Caco-2 (cell line): ENCODE measurements around the gene FMNL3. TPM values are rescaled to one million over a fixed set of nuclear protein-coding genes. Genes with fewer than 3 reads are reported as not detected.

Source experiments
- BruUV-seq: library from RNA; stranded (reverse); fragments of 400-500 nt; replicated peaks from 2 replicates; lab custom pipeline; 2021; lab: Mats Ljungman, UMichigan
- CTCF ChIA-PET: fragments of 300-600 bp; sonication (Branson Sonifier 250); formaldehyde crosslinking; loops from one replicate; lab custom pipeline; 2022; ENCODE audit warnings: antibody characterized with exemption; lab: Charles Lee
- POLR2A ChIA-PET: fragments of 300-600 bp; sonication (Branson Sonifier 250); formaldehyde crosslinking; loops from one replicate; lab custom pipeline; 2022; ENCODE audit warnings: antibody characterized with exemption; lab: Charles Lee
- DNase-seq, 2 experiments: peaks; one replicate each; pipeline versions ENCODE4 v3.0.0 to v3.0.0-alpha.2; 2020 to 2022
- H3K27me3 ChIP-seq: replicated peaks from 2 replicates; pipeline ENCODE4 v1.6.0; 2011; ENCODE audit warnings: low read length; ENCODE audit not compliant: control insufficient read depth, insufficient read depth
- H3K36me3 ChIP-seq: 2 replicates; pipeline ENCODE4 v1.5.1; 2011; ENCODE audit warnings: low read length; ENCODE audit not compliant: control insufficient read depth, insufficient read depth
- H3K4me1 ChIP-seq: fragments of 250-450 bp; sonication (Bioruptor Pico); 2 replicates; pipeline ENCODE4 v1.5.1; 2020; ENCODE audit warnings: mild to moderate bottlenecking
- H3K4me3 ChIP-seq: 2 replicates; pipeline ENCODE4 v1.5.1; 2011; ENCODE audit warnings: low read depth, mild to moderate bottlenecking, control low read depth, low read length
- H3K9me3 ChIP-seq: fragments of 250-450 bp; sonication (Bioruptor Pico); 2 replicates; pipeline ENCODE4 v1.5.1; 2020; ENCODE audit warnings: mild to moderate bottlenecking, moderate library complexity
- H3K27ac Mint-ChIP-seq: one replicate; pipeline ENCODE4 v1.8.0; 2022; ENCODE audit warnings: mixed read lengths; ENCODE audit not compliant: unreplicated experiment
- H3K27me3 Mint-ChIP-seq: one replicate; pipeline ENCODE4 v1.8.0; 2022; ENCODE audit warnings: mixed read lengths; ENCODE audit not compliant: insufficient read depth, unreplicated experiment
- H3K36me3 Mint-ChIP-seq: one replicate; pipeline ENCODE4 v1.8.0; 2022; ENCODE audit warnings: mild to moderate bottlenecking, mixed read lengths; ENCODE audit not compliant: insufficient read depth, unreplicated experiment
- H3K4me1 Mint-ChIP-seq: one replicate; pipeline ENCODE4 v1.8.0; 2022; ENCODE audit warnings: low read depth, mixed read lengths; ENCODE audit not compliant: unreplicated experiment
- H3K4me3 Mint-ChIP-seq: one replicate; pipeline ENCODE4 v1.8.0; 2022; ENCODE audit warnings: mild to moderate bottlenecking, moderate library complexity, mixed read lengths; ENCODE audit not compliant: unreplicated experiment
- H3K9me3 Mint-ChIP-seq: one replicate; pipeline ENCODE4 v1.8.0; 2022; ENCODE audit warnings: mixed read lengths; ENCODE audit not compliant: unreplicated experiment
- intact Hi-C: fragments of 100-400 bp; cut with micrococcal nuclease; formaldehyde crosslinking; loops from one replicate; pipeline ENCODE4 v1.10.0; 2022; ENCODE audit not compliant: unreplicated experiment
- total RNA-seq: library from RNA; stranded (reverse); gene quantifications from 2 replicates; pipeline ENCODE4 v1.2.3, GENCODE V29; 2022
- TF ChIP-seq, protein P1 (sequence below), 2 experiments: fragments of 200-600 bp in 1 of 2; IDR thresholded peaks; 1 replicate in 1 of 2; 2 replicates in 1 of 2; pipeline versions ENCODE4 v1.5.1 to v1.8.0; 2011 to 2022; ENCODE audit warnings: antibody characterized with exemption in 1 of 2, control low read depth in 1 of 2, inconsistent platforms in 1 of 2, low read depth in 1 of 2, low read length in 1 of 2, mild to moderate bottlenecking in 1 of 2, moderate library complexity in 1 of 2; ENCODE audit not compliant: insufficient read depth in 1 of 2, severe bottlenecking in 1 of 2, unreplicated experiment in 1 of 2

FMNL3 gene
- total RNA-seq, 1 experiment from 2014 or later = 10.7 TPM

DNA sequence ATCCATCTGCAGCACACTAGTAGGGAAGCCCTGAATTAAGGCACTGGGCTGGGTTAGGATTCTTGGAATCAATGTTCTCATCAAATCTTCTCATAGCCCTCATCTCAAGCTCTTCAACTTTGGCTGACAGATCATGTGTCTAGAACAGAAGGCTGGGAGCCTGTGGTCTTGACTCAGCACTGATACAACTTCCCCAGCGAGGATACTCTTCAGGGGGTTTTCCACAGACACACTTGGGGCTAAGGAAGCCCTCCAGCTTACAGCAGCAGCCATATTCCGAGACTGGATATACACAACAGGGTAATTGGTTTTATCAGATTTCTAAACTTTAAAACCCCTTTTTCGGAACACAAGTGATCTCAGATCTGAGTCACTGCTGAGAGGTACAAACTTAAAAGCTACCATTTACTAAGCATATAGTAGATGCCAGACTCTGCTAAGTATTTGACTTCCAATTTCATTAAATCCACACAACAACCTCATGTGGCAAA, 3.5 kb downstream of the FMNL3 start:
- ChIA-PET POLR2A (interaction anchor here (1.0 kb wide), 1 partner anchor 38 kb away, joined by 3 read pairs; the partner anchor contains the start of gene TMBIM6), CTCF (interaction anchor here (0.6 kb wide), 1 partner anchor 942 kb away, joined by 4 read pairs; no protein-coding TSS in a partner anchor)
- Mint-ChIP-seq H3K27ac (no peak overlapping the region), H3K4me3 (no peak overlapping the region), H3K27me3 (peaks cover 7% of the 10 kb centered on the region), H3K9me3 (no peaks in the 10 kb centered on the region), H3K36me3 (peaks cover 5% of the 10 kb centered on the region), H3K4me1 (peaks cover 7% of the 10 kb centered on the region)
- Histone ChIP-seq H3K4me1 (peaks cover 5% of the 10 kb centered on the region; the same call in 1 of the 2 replicates), H3K9me3 (no peaks in the 10 kb centered on the region), H3K4me3 (no peak overlapping the region), H3K36me3 (no peaks in the 10 kb centered on the region), H3K27me3 (no peaks in the 10 kb centered on the region)
- TF ChIP-seq, protein P1, sequence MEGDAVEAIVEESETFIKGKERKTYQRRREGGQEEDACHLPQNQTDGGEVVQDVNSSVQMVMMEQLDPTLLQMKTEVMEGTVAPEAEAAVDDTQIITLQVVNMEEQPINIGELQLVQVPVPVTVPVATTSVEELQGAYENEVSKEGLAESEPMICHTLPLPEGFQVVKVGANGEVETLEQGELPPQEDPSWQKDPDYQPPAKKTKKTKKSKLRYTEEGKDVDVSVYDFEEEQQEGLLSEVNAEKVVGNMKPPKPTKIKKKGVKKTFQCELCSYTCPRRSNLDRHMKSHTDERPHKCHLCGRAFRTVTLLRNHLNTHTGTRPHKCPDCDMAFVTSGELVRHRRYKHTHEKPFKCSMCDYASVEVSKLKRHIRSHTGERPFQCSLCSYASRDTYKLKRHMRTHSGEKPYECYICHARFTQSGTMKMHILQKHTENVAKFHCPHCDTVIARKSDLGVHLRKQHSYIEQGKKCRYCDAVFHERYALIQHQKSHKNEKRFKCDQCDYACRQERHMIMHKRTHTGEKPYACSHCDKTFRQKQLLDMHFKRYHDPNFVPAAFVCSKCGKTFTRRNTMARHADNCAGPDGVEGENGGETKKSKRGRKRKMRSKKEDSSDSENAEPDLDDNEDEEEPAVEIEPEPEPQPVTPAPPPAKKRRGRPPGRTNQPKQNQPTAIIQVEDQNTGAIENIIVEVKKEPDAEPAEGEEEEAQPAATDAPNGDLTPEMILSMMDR (IDR thresholded peaks at IDR 0.05; ENCODE audit: insufficient read depth in 1 of 2, low read depth in 1 of 2, low read length in 1 of 2, severe bottlenecking in 1 of 2, unreplicated experiment in 1 of 2) = no peak
- no peak for DNase-seq
- no TSS peak for BruUV-seq
- intact Hi-C loops = no loop called here

DNA sequence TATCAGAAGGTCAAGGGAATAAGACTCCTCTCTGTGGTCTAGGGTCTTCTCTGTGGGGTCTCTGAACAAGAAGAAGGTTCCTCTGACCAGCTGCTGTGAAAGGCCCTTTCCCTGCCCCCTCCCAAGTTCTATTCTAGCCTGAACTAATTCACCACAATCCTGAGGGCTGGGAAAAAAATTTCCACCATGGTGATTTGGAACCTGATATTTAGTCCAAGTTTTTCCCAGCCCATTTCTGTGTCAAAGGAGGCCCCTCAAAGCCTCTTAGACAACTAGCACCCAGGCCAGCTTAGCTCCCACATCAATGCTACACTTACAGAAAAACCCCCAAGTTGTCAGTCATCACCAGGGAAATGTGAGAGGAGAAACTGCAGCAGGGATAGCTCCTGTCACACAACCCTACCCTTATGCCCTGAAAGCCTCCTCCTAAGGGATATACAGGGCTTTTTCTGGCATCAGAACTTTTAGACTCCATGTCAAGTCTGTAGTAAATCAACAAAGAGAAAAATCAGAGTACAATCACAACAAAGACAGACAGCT, 4.5 kb downstream of the FMNL3 start:
- intact Hi-C loops = no loop called here
- H3K27me3 Mint-ChIP-seq = peaks cover 2% of the 10 kb centered on the region
- no peak for DNase-seq
- TF ChIP-seq, protein P1 (IDR thresholded peaks at IDR 0.05; ENCODE audit: insufficient read depth in 1 of 2, low read depth in 1 of 2, low read length in 1 of 2, severe bottlenecking in 1 of 2, unreplicated experiment in 1 of 2) = no peak
- peaks cover 11% of the 10 kb centered on the region for H3K4me1 Mint-ChIP-seq
- H3K36me3 Mint-ChIP-seq = peaks cover 4% of the 10 kb centered on the region
- H3K4me3 Mint-ChIP-seq = no peak overlapping the region
- no peak overlapping the region for H3K27ac Mint-ChIP-seq
- no peaks in the 10 kb centered on the region for H3K36me3 ChIP-seq
- H3K9me3 ChIP-seq = no peaks in the 10 kb centered on the region
- no peak overlapping the region for H3K4me3 ChIP-seq
- H3K9me3 Mint-ChIP-seq = no peaks in the 10 kb centered on the region
- ChIA-PET POLR2A (interaction anchor here (0.6 kb wide), 2 partner anchors 38 to 58 kb away, joined by 4 to 6 read pairs; no protein-coding TSS in a partner anchor), CTCF (interaction anchor here (0.7 kb wide), 1 partner anchor 58 kb away, joined by 5 read pairs; no protein-coding TSS in a partner anchor)
- BruUV-seq = no TSS peak
- peaks cover 5% of the 10 kb centered on the region; the same call in 1 of the 2 replicates for H3K4me1 ChIP-seq
- no peaks in the 10 kb centered on the region for H3K27me3 ChIP-seq

DNA sequence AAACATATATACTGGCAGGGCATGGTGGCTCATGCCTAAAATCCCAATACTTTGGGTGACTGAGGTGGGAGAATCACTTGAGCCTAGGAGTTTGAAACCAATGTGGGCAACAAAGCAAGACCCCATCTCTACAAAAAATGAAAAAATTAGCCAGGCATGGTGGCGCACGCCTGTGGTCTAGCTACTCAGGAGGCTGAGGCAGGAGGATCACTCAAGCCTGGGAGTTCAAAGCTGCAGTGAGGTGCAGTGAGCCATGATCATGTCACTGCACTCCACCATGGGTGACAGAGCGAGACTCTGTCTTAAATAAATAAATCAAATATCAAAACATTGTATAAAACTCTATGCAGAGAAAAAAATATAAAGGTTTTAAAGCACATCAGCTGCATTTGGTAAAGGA, 5.2 kb downstream of the FMNL3 start:
- Mint-ChIP-seq H3K9me3 (no peaks in the 10 kb centered on the region), H3K4me3 (no peak overlapping the region), H3K36me3 (no peaks in the 10 kb centered on the region), H3K27ac (no peak overlapping the region), H3K27me3 (no peaks in the 10 kb centered on the region), H3K4me1 (peaks cover 7% of the 10 kb centered on the region)
- intact Hi-C loops = no loop called here
- CTCF ChIA-PET = no interaction called here
- Histone ChIP-seq H3K4me3 (no peak overlapping the region), H3K27me3 (no peaks in the 10 kb centered on the region), H3K36me3 (no peaks in the 10 kb centered on the region), H3K9me3 (no peaks in the 10 kb centered on the region), H3K4me1 (peaks cover 5% of the 10 kb centered on the region; the same call in 1 of the 2 replicates)
- BruUV-seq = no TSS peak
- TF ChIP-seq, protein P1 (IDR thresholded peaks at IDR 0.05; ENCODE audit: insufficient read depth in 1 of 2, low read depth in 1 of 2, low read length in 1 of 2, severe bottlenecking in 1 of 2, unreplicated experiment in 1 of 2) = no peak
- POLR2A ChIA-PET = no interaction called here
- no peak for DNase-seq
